Tibial nerve (tissue), 4 donors: Measurements from ENCODE around the gene DLG5.

ENCODE experiments used
- CTCF ChIP-seq, 5 experiments: fragments of 200-600 bp in 3 of 5; fragments of 450-650 bp in 2 of 5; sonication (generic) in 3 of 5; IDR thresholded peaks; one replicate each; pipeline ENCODE4 v1.5.1; 2016 to 2019; ENCODE audit warnings: antibody characterized with exemption in 5 of 5, mild to moderate bottlenecking in 3 of 5, moderate library complexity in 2 of 5
- EP300 ChIP-seq, 2 donors: sonication (generic); formaldehyde crosslinking; IDR thresholded peaks; one replicate each; pipeline ENCODE4 v1.6.1; 2017; ENCODE audit warnings: antibody characterized with exemption in 2 of 2, mild to moderate bottlenecking in 1 of 2
- POLR2A ChIP-seq, 2 donors: fragments of 450-650 bp; IDR thresholded peaks; one replicate each; pipeline ENCODE4 v1.6.1; 2017; ENCODE audit warnings: antibody characterized with exemption in 2 of 2, mild to moderate bottlenecking in 2 of 2, moderate library complexity in 2 of 2

GRCh38 chr10:77843264-77843663 lies 83.3 kb downstream of the DLG5 start:
- no peak for TF ChIP-seq CTCF (IDR thresholded peaks at IDR 0.05)
- no peak for TF ChIP-seq POLR2A (IDR thresholded peaks at IDR 0.05)
- no peak for TF ChIP-seq EP300 (IDR thresholded peaks at IDR 0.05)
